Measurements from ENCODE around the gene TFAP2C. TPM values are rescaled to one million over a fixed set of nuclear protein-coding genes. Genes with fewer than 3 reads are reported as not detected.

Gene TFAP2C
- total and polyA plus RNA-seq, 12 donors: 0.16 to 1.2 (median 0.44) TPM; not detected in 1

- 10 to 22% (median 10%) methylated on average over 23 to 45 of the region's 45 CpGs for whole genome bisulfite sequencing, 4 donors
- no peaks in the 10 kb centered on the region for H3K9me3 ChIP-seq (replicated peaks in 1 of 3)
- H3K4me1 ChIP-seq (replicated peaks in 1 of 2): peaks cover 10 to 18% of the 10 kb centered on the region in 2 donors
- no peak for DNase-seq
- no peak overlapping the region for H3K27ac ChIP-seq
- H3K4me3 ChIP-seq: no peak overlapping the region
- TF ChIP-seq POLR2A (IDR thresholded peaks at IDR 0.05): no peak
- no peak for TF ChIP-seq CTCF (IDR thresholded peaks at IDR 0.05)
- no peaks in the 10 kb centered on the region for H3K36me3 ChIP-seq (replicated peaks in 1 of 2)
- H3K27me3 ChIP-seq: peaks cover 81% of the 10 kb centered on the region
- intact Hi-C loops (cut with DNase I): no loop called here
Observed at GRCh38 chr20:56627122-56628014, 1.7 kb upstream of the TFAP2C start.

GRCh38 chr20:56628015-56628872 lies 862 bp upstream of the TFAP2C start:
- Histone ChIP-seq H3K4me1 (replicated peaks in 1 of 2) (peaks cover 10 to 18% of the 10 kb centered on the region in 2 donors), H3K27ac (no peak overlapping the region), H3K27me3 (peaks cover 81% of the 10 kb centered on the region), H3K9me3 (replicated peaks in 1 of 3) (no peaks in the 10 kb centered on the region), H3K4me3 (peak overlapping the region in 2 of 4 donors; percentile 15 to 59), H3K36me3 (replicated peaks in 1 of 2) (no peaks in the 10 kb centered on the region)
- 4 to 10% (median 8%) methylated on average over 21 to 48 of the region's 48 CpGs for WGBS, 4 donors
- DNase-seq: peak in 2 of 7 donors; percentile 7 to 21
- intact Hi-C loops (cut with DNase I): no loop called here
- no peak for TF ChIP-seq POLR2A (IDR thresholded peaks at IDR 0.05)
- no peak for TF ChIP-seq CTCF (IDR thresholded peaks at IDR 0.05)

- Histone ChIP-seq H3K27me3 (peaks cover 76% of the 10 kb centered on the region), H3K27ac (peak overlapping the region in 1 of 5 donors; percentile 42), H3K36me3 (replicated peaks in 1 of 2) (no peaks in the 10 kb centered on the region), H3K9me3 (replicated peaks in 1 of 3) (no peaks in the 10 kb centered on the region), H3K4me3 (peak overlapping the region in 2 of 4 donors; percentile 8 to 59), H3K4me1 (replicated peaks in 1 of 2) (peaks cover 10 to 18% of the 10 kb centered on the region in 2 donors)
- TF ChIP-seq POLR2A (IDR thresholded peaks at IDR 0.05) (no peak), CTCF (IDR thresholded peaks at IDR 0.05) (no peak)
- WGBS, 4 donors: 0 to 3% (median 2%) methylated on average over 27 to 39 of the region's 39 CpGs
- DNase-seq: peak in 3 of 7 donors; percentile 4 to 34 (median 20)
- intact Hi-C loops (cut with DNase I): no loop called here
Observed at GRCh38 chr20:56629464-56630085, 469 bp downstream of the TFAP2C start.
